Right cardiac atrium (tissue), 5 donors: ENCODE measurements around the gene SLC25A1. TPM values are rescaled to one million over a fixed set of nuclear protein-coding genes. Genes with fewer than 3 reads are reported as not detected.
A peak's percentile ranks its signal among the peaks of the same experiment; 100 is the strongest.

Experiments
- ATAC-seq, 2 donors: fragments of 200-7000 bp; cut with Tn5 transposase; one replicate each; pipeline versions ENCODE4 v1.8.0 to v1.9.1; 2020; ENCODE audit warnings: moderate library complexity in 2 of 2, mild to moderate bottlenecking in 1 of 2
- DNase-seq, 3 donors: peaks; one replicate each; pipeline ENCODE4 v3.0.0-alpha.2; 2020
- H3K27ac ChIP-seq: one replicate; pipeline ENCODE4 v1.5.1; 2013; ENCODE audit warnings: mild to moderate bottlenecking, low read length, control low read depth, moderate library complexity
- H3K27me3 ChIP-seq: one replicate; pipeline ENCODE4 v1.6.1; 2013; ENCODE audit not compliant: control insufficient read depth, insufficient read depth
- H3K4me1 ChIP-seq: one replicate; pipeline ENCODE4 v1.6.1; 2013; ENCODE audit warnings: low read length; ENCODE audit not compliant: control insufficient read depth, insufficient read depth
- H3K4me3 ChIP-seq: one replicate; pipeline ENCODE4 v1.5.1; 2013; ENCODE audit warnings: low read length, control low read depth
- H3K9me3 ChIP-seq: one replicate; pipeline ENCODE4 v1.6.1; 2013; ENCODE audit warnings: low read length; ENCODE audit not compliant: control insufficient read depth
- WGBS: extraction: QIAGEN DNeasy Blood & Tissue Kit; methylation state at CpG from one replicate; pipeline ENCODE4 v1.1.7; 2013; 5-methylcytosine and 5-hydroxymethylcytosine counted together
- intact Hi-C, 4 donors: fragments of 100-400 bp; cut with DNase I; formaldehyde crosslinking; loops; one replicate each; pipeline versions ENCODE4 v1.11.0 to v1.14.0; 2022 to 2023
- polyA plus RNA-seq: library from polyadenylated mRNA; stranded (reverse); fragments of 200-250 nt; gene quantifications from one replicate; pipeline ENCODE4 v1.2.3, GENCODE V29; 2013
- total RNA-seq, 4 donors: library from RNA; stranded (reverse); fragmentation: NEBNext Ultra II Directional; extraction: Animal tissue kit (Norgen Biotek cat#: 25700); gene quantifications; one replicate each; pipeline ENCODE4 v1.2.1, GENCODE V29; 2021
- donor health status: healthy with polysubstance abuse.
- donor health status: DM: no; HTN: yes; CAD: no.
- donor health status: DM: no; HTN: no; CAD: no.
- donor health status: DM: no; HTN: yes; CAD: no; lungs with severe emphysema.
- donor health status: DM: yes; HTN: yes; CAD: no.

The SLC25A1 gene
- total and polyA plus RNA-seq, 5 donors, result 11.2 to 26.5 (median 19.0) TPM

GRCh38 chr22:19218541-19219233 lies 40.2 kb upstream of the SLC25A1 start:
- peaks cover 3% of the 10 kb centered on the region for H3K4me1 ChIP-seq
- DNase-seq, result no peak
- intact Hi-C loops, result no loop called here
- 52% methylated on average over 5 of the region's 5 CpGs for WGBS
- no peaks in the 10 kb centered on the region for H3K9me3 ChIP-seq
- no peaks in the 10 kb centered on the region for H3K27me3 ChIP-seq
- peak; percentile 47 to 59 for ATAC-seq
- no peak overlapping the region for H3K4me3 ChIP-seq
- peak overlapping the region; percentile 53 for H3K27ac ChIP-seq

DNA sequence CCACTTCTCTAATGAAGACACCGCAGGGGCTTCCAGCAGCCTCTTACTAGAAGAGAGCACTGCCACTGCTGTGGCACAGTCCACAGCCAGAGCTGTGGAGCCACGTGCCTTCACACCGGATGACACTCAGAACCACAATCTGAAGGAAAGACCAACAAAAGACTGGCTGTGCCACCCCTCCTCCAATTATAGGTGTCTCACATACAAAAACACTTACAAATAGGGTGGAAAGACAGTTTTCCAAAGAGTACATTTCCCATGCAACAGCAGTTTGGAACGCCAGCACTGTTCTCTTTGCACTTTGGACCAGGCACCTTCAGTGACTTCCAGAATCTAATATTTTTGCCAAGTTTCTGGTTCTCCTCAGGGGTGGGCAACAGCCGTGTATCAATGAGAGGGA lies 38.0 kb upstream of the SLC25A1 start:
- DNase-seq (no peak), ATAC-seq (no peak)
- Histone ChIP-seq H3K9me3 (no peaks in the 10 kb centered on the region), H3K4me1 (peaks cover 3% of the 10 kb centered on the region), H3K27ac (no peak overlapping the region), H3K27me3 (no peaks in the 10 kb centered on the region), H3K4me3 (no peak overlapping the region)
- intact Hi-C loops, result no loop called here
- 92% methylated on average over 5 of the region's 5 CpGs for WGBS

DNA sequence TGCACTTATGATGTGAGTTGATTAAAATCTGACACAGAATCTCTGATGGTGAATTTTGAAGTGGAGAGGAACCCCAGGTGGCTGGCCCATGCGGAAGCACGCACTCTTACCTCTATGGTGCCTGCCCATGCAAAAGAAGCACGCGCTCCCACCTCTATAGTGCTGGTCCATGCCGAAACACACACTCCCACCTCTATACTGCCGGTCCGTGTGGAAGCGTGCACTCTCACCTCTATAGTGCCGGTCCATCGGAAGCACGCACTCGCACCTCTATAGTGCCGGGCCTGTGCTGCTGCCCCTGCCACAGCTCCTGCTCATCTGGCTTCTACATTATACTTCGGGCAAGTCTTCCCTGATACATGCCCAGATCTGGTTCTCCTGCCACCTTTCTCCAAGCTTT lies 36.8 kb upstream of the SLC25A1 start:
- H3K4me1 ChIP-seq, result peaks cover 3% of the 10 kb centered on the region
- 98% methylated on average over 14 of the region's 14 CpGs for WGBS
- no peak overlapping the region for H3K4me3 ChIP-seq
- intact Hi-C loops, result no loop called here
- H3K27ac ChIP-seq, result no peak overlapping the region
- DNase-seq, result no peak
- ATAC-seq, result no peak
- H3K27me3 ChIP-seq, result no peaks in the 10 kb centered on the region
- H3K9me3 ChIP-seq, result no peaks in the 10 kb centered on the region

- Histone ChIP-seq H3K9me3 (no peaks in the 10 kb centered on the region), H3K4me3 (no peak overlapping the region), H3K4me1 (peaks cover 3% of the 10 kb centered on the region), H3K27me3 (no peaks in the 10 kb centered on the region), H3K27ac (no peak overlapping the region)
- ATAC-seq (no peak), DNase-seq (no peak)
- intact Hi-C loops, result no loop called here
- 49% methylated on average over 4 of the region's 4 CpGs for WGBS
Observed at GRCh38 chr22:19214078-19214473, 35.5 kb upstream of the SLC25A1 start.

DNA sequence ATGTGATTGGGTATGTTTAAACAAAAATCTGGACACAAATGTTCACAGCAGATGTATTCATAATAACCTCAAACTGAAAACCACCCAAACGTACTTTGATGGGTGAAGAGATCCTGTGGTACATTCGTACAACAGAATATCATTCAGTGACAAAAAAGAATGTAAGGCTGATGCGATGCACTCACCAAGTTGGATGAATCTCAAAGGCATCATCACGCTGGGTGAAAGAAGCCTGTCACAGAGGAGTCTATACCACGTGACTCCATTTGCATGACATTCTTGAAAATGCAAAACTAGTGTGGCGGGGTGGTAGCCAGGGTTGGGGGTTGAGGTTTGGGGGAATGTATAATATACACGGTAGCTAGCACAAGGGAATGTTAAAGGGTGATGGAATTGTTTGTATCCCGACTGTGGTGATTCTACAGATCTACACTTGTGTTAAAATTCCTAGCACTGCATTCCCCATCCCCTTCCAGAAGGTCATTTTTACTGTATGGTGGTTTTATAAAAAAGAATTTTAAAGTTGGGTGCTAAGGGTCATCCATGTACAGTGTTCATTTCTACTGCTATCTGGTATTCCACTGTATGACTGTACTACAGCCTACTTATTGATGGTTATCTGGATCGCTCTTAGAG lies 35.0 kb upstream of the SLC25A1 start:
- intact Hi-C loops, result no loop called here
- no peak for DNase-seq
- Histone ChIP-seq H3K27me3 (no peaks in the 10 kb centered on the region), H3K4me1 (peaks cover under 1% of the 10 kb centered on the region), H3K9me3 (no peaks in the 10 kb centered on the region), H3K27ac (no peak overlapping the region), H3K4me3 (no peak overlapping the region)
- ATAC-seq, result no peak
- 67% methylated on average over 9 of the region's 9 CpGs for WGBS

GRCh38 chr22:19213001-19213400 lies 34.5 kb upstream of the SLC25A1 start:
- Histone ChIP-seq H3K9me3 (no peaks in the 10 kb centered on the region), H3K4me1 (no peaks in the 10 kb centered on the region), H3K4me3 (no peak overlapping the region), H3K27ac (no peak overlapping the region), H3K27me3 (no peaks in the 10 kb centered on the region)
- 93% methylated on average over 1 of the region's 1 CpG for WGBS
- intact Hi-C loops, result no loop called here
- DNase-seq (no peak), ATAC-seq (no peak)

DNA sequence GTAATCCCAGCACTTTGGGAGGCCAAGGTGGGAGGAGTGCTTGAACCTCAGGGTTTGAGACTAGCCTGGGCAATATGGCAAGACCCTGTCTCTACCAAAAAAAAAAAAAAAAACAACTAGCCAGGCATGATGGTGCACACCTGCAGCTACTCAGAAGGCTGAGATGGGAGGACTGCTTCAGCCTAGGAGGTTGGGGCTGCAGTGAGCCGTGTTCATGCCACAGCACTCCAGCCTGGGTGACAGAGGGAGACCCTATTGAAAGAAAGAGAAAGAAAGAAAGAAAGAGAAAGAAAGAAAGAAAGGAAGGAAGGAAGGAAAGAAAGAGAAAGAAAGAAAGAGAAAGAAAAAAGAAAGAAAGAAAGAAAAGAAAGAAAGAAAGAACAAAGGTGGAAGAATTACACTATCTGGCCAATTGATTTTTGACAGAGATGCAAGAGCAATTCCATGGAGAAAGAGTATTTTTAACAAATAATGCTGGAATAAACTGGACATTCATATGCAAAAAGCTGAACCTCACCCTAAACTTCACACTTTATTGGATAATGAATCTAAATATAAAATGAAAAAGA lies 33.9 kb upstream of the SLC25A1 start:
- Histone ChIP-seq H3K4me3 (no peak overlapping the region), H3K9me3 (no peaks in the 10 kb centered on the region), H3K4me1 (no peaks in the 10 kb centered on the region), H3K27me3 (no peaks in the 10 kb centered on the region), H3K27ac (no peak overlapping the region)
- DNase-seq, result no peak
- WGBS, result 96% methylated on average over 1 of the region's 1 CpG
- no peak for ATAC-seq
- intact Hi-C loops, result no loop called here

- no peak overlapping the region for H3K4me3 ChIP-seq
- H3K4me1 ChIP-seq, result no peaks in the 10 kb centered on the region
- DNase-seq (no peak), ATAC-seq (no peak)
- no peak overlapping the region for H3K27ac ChIP-seq
- H3K9me3 ChIP-seq, result no peaks in the 10 kb centered on the region
- intact Hi-C loops, result no loop called here
- H3K27me3 ChIP-seq, result no peaks in the 10 kb centered on the region
- 96% methylated on average over 14 of the region's 14 CpGs for WGBS
Observed at GRCh38 chr22:19210188-19210587, 31.7 kb upstream of the SLC25A1 start.

GRCh38 chr22:19208287-19208847 lies 29.8 kb upstream of the SLC25A1 start:
- DNase-seq, result no peak
- Histone ChIP-seq H3K4me3 (no peak overlapping the region), H3K4me1 (no peaks in the 10 kb centered on the region), H3K9me3 (no peaks in the 10 kb centered on the region), H3K27ac (no peak overlapping the region), H3K27me3 (no peaks in the 10 kb centered on the region)
- ATAC-seq, result no peak
- intact Hi-C loops, result no loop called here
- WGBS, result 62% methylated on average over 4 of the region's 4 CpGs

GRCh38 chr22:19207884-19208283 lies 29.3 kb upstream of the SLC25A1 start:
- WGBS, result 79% methylated on average over 5 of the region's 5 CpGs
- no peak for ATAC-seq

GRCh38 chr22:19207401-19207808 lies 28.9 kb upstream of the SLC25A1 start:
- WGBS, result 88% methylated on average over 9 of the region's 9 CpGs
- no peaks in the 10 kb centered on the region for H3K9me3 ChIP-seq
- H3K4me1 ChIP-seq, result no peaks in the 10 kb centered on the region
- intact Hi-C loops, result no loop called here
- H3K27ac ChIP-seq, result no peak overlapping the region
- DNase-seq (no peak), ATAC-seq (no peak)
- no peaks in the 10 kb centered on the region for H3K27me3 ChIP-seq
- H3K4me3 ChIP-seq, result no peak overlapping the region

More at GRCh38 chr22:19207884-19208283, 29.3 kb upstream of the SLC25A1 start:
- no peak overlapping the region for H3K4me3 ChIP-seq
- H3K9me3 ChIP-seq, result no peaks in the 10 kb centered on the region
- no peak overlapping the region for H3K27ac ChIP-seq
- DNase-seq, result no peak
- H3K4me1 ChIP-seq, result no peaks in the 10 kb centered on the region
- H3K27me3 ChIP-seq, result no peaks in the 10 kb centered on the region
- intact Hi-C loops, result no loop called here
